Measurements from ENCODE around the gene ZNF423. TPM values are rescaled to one million over a fixed set of nuclear protein-coding genes. Genes with fewer than 3 reads are reported as not detected.
A peak's percentile ranks its signal among the peaks of the same experiment; 100 is the strongest.

The ZNF423 gene
- total RNA-seq, 1 donor from 2014 or later = 11.9 TPM

- Histone ChIP-seq H3K9me3 (no peaks in the 10 kb centered on the region), H3K36me3 (no peaks in the 10 kb centered on the region), H3K4me1 (peaks cover 7% of the 10 kb centered on the region), H3K27me3 (no peaks in the 10 kb centered on the region), H3K27ac (no peak overlapping the region), H3K4me3 (no peak overlapping the region)
- no peak for ATAC-seq
- peak; percentile 27 for DNase-seq
- intact Hi-C loops (cut with DNase I) = no loop called here
- no peak for TF ChIP-seq CTCF (IDR thresholded peaks at IDR 0.05)
Measured at GRCh38 chr16:49484936-49485335, 371.0 kb downstream of the ZNF423 start.

DNA sequence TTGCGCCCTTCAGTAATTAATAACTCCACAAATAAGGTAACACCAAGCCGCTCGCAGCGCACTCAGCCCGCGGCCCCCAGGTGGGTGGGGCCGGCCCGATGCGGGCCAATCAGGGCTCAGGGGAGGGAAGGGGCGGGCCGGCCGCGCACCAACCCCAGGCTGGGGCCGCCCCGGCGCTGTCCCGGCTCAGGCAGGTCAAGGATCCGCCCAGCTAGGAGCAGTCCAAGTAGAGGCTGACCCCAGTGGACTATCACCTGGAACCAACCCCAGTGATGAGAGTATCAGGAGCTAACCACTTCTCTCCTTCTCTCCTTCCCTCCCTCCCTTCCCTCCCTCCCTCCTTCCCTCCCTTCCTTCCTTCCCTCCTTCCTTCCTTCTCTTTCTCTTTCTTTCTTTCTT lies 371.5 kb downstream of the ZNF423 start:
- intact Hi-C loops (cut with DNase I) = no loop called here
- Histone ChIP-seq H3K9me3 (no peaks in the 10 kb centered on the region), H3K27me3 (no peaks in the 10 kb centered on the region), H3K27ac (no peak overlapping the region), H3K4me1 (peaks cover 7% of the 10 kb centered on the region), H3K4me3 (no peak overlapping the region), H3K36me3 (no peaks in the 10 kb centered on the region)
- DNase-seq (peak; percentile 72), ATAC-seq (peak; percentile 94)
- no peak for TF ChIP-seq CTCF (IDR thresholded peaks at IDR 0.05)

GRCh38 chr16:49483651-49484450 lies 372.1 kb downstream of the ZNF423 start:
- intact Hi-C loops (cut with DNase I) = no loop called here
- no peak overlapping the region for H3K4me3 ChIP-seq
- ATAC-seq = peak; percentile 11

DNA sequence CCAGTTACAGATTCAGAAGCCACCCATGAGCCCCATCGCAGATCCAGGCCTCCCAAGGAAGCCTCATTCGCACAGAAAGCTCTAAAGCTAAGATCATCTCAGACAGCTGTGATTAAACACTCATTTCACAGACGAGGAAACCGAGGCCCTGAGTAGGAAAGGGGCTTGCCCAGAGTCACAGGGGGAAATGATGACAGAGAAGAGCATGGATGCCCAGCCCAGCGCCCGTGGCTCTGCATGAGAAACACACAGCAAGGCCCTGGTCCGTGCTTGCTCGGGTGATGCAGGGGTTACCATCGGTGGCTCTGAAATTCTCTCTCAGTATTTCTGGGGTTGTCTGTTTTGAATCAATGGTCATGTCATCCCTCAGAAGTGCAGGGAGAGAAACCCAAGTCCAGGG lies 372.7 kb downstream of the ZNF423 start:
- DNase-seq (peak; percentile 49), ATAC-seq (no peak)
- TF ChIP-seq CTCF (IDR thresholded peaks at IDR 0.05) = no peak
- H3K36me3 ChIP-seq = no peaks in the 10 kb centered on the region
- intact Hi-C loops (cut with DNase I) = no loop called here
- H3K27ac ChIP-seq = no peak overlapping the region
- H3K4me1 ChIP-seq = peaks cover 7% of the 10 kb centered on the region
- no peaks in the 10 kb centered on the region for H3K27me3 ChIP-seq
- H3K9me3 ChIP-seq = no peaks in the 10 kb centered on the region
- no peak overlapping the region for H3K4me3 ChIP-seq

More at GRCh38 chr16:49483651-49484450, 372.1 kb downstream of the ZNF423 start:
- peak; percentile 29 for DNase-seq
- Histone ChIP-seq H3K9me3 (no peaks in the 10 kb centered on the region), H3K36me3 (no peaks in the 10 kb centered on the region), H3K4me1 (peaks cover 7% of the 10 kb centered on the region), H3K27ac (no peak overlapping the region), H3K27me3 (no peaks in the 10 kb centered on the region)
- TF ChIP-seq CTCF (IDR thresholded peaks at IDR 0.05) = no peak

DNA sequence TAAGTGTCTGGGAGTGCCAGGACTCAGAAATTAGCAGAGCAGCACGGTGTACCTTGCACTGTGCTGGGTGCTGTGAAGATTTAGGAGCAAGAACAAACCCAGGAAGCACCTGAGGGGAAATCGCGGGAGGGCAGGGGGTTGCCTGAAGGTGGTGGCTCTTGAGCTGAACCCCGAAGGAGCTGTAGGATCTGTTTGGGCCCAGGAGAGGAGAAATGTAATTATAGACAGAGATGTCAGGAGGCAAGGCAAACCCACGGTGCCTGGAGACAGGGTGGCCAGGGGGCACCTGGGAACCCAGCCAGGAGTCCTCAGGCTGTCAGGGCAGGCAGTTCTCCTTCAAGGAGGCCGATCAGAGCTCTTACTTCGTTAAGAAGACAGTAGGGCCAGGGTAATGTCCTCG lies 373.2 kb downstream of the ZNF423 start:
- Histone ChIP-seq H3K27me3 (no peaks in the 10 kb centered on the region), H3K27ac (no peak overlapping the region), H3K9me3 (no peaks in the 10 kb centered on the region), H3K36me3 (no peaks in the 10 kb centered on the region), H3K4me3 (no peak overlapping the region), H3K4me1 (peaks cover 7% of the 10 kb centered on the region)
- DNase-seq (peak; percentile 15), ATAC-seq (no peak)
- intact Hi-C loops (cut with DNase I) = no loop called here
- no peak for TF ChIP-seq CTCF (IDR thresholded peaks at IDR 0.05)
